ENCODE results near the gene ITCH. TPM values are rescaled to one million over a fixed set of nuclear protein-coding genes. Genes with fewer than 3 reads are reported as not detected.
A peak's percentile ranks its signal among the peaks of the same experiment; 100 is the strongest.
"Not testable (repeated sequence)": the region's sequence is repeated elsewhere in the genome, so short reads cannot be mapped to it uniquely, and the experiment has no call there.

The ITCH gene
- total RNA-seq, 2 donors from 2014 or later = 44.4 to 53.4 TPM

DNA sequence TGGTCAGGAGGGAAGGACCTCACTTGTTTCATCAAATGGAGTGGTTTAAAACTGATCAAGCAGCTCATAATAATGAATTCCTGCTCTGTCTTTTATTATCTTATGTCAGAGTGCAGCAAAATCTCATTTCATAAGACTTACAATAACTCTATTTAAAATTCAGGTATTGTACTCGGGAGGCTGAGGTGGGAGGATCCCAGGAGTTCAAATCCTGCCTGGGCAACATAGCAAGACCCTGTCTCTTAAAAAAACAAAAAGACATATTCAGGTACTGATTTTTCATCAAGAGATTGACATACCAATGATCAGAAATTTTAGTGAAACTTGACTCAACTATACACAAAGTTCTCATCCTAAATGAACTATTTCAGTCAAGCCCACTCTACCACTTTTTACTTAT is 147.5 kb downstream of the ITCH start:
- Mint-ChIP-seq H3K4me1 (peaks cover 25% of the 10 kb centered on the region), H3K36me3 (ENCODE audit: low read depth) (peaks cover 2% of the 10 kb centered on the region), H3K27me3 (no peaks in the 10 kb centered on the region), H3K4me3 (no peak overlapping the region), H3K27ac (no peak overlapping the region)
- no peak for ATAC-seq
- DNase-seq = no peak
- no peaks in the 10 kb centered on the region for H3K9me3 ChIP-seq (ENCODE audit: control insufficient read depth, low read length, poor library complexity, severe bottlenecking)

DNA sequence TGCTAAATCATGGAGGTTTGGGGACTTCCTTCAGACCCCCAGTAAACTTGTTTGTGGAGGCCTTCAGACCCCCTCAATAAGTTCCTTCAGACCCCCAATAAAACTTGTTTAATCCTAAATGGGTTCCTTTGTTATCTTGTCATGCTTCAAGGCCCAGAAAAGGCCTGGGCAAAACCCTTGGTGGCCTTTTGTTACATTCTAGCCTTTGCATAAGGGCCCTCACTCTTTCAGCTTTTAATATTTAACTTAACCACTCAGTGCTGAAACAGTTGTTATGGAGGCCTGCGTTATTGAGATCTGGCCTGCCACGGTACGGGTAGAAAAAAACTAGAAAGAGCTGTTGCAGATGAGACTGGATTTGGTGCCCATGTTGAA is 148.8 kb downstream of the ITCH start:
- Mint-ChIP-seq H3K27me3 (no peaks in the 10 kb centered on the region), H3K4me3 (no peak overlapping the region), H3K27ac (peak overlapping the region; percentile 83), H3K4me1 (peaks cover 29% of the 10 kb centered on the region), H3K36me3 (ENCODE audit: low read depth) (peaks cover 5% of the 10 kb centered on the region)
- no peak for DNase-seq
- no peaks in the 10 kb centered on the region for H3K9me3 ChIP-seq (ENCODE audit: control insufficient read depth, low read length, poor library complexity, severe bottlenecking)
- ATAC-seq = no peak

DNA sequence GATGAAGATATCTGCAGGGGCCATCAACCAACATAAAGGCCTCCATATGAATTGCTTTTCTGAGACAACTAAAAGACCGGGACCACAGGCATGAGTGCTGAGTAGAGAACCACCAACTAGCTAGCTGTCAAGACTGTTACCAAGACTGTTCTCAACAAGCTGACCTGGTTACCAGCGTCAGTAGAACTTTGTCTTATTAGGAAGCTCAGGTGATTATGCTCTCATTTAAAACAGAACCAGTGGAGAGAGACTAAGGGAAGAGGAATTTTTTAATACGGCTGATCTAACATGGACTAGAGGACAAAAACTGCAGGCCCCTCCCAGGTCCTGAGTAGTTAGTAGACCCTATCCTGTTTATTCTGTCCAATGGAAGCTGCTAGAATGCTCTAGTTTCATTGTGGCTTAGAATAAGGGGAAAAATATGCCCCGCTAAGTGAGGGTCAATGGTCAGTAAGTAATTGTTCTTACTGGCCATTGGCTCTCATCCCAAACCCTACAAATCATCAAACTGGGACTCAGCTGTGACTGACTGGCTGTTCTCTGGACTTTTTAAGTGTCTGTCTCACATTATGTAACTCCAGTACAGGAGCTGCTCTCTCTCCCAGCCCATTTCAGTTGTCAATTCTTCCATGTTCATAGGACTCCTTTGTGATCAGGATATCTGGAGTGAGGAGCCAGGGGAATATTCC is 149.3 kb downstream of the ITCH start:
- H3K9me3 ChIP-seq (ENCODE audit: control insufficient read depth, low read length, poor library complexity, severe bottlenecking) = no peaks in the 10 kb centered on the region
- peak overlapping the region; percentile 83 for H3K27ac Mint-ChIP-seq
- ATAC-seq (no peak), DNase-seq (no peak)
- peaks cover 5% of the 10 kb centered on the region for H3K36me3 Mint-ChIP-seq (ENCODE audit: low read depth)
- no peak overlapping the region for H3K4me3 Mint-ChIP-seq
- H3K4me1 Mint-ChIP-seq = peaks cover 29% of the 10 kb centered on the region
- no peaks in the 10 kb centered on the region for H3K27me3 Mint-ChIP-seq

DNA sequence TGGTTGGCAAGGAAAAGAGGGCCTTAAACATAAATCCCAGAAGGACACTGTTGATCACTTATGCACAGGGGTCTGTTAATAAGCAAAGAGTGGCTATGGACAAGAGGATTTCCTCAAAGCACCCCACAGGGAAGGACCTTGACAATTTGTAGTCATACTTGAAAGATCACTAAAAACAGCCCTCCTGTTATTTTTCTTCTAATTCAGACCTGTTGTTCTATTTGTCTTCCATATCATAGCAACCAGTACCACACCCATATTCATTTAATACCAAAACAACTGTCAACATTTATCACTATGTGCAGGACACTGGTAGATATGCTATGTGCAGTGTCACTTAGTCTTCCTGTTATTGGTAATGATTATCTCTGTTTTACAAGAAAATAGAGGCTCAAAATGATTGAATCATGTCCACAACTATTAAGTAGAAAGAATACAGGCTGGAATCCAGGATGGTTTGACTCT is 149.9 kb downstream of the ITCH start:
- no peak for DNase-seq
- H3K4me3 Mint-ChIP-seq = no peak overlapping the region
- peak overlapping the region; percentile 83 for H3K27ac Mint-ChIP-seq
- H3K9me3 ChIP-seq (ENCODE audit: control insufficient read depth, low read length, poor library complexity, severe bottlenecking) = no peaks in the 10 kb centered on the region
- H3K36me3 Mint-ChIP-seq (ENCODE audit: low read depth) = peaks cover 5% of the 10 kb centered on the region
- peaks cover 32% of the 10 kb centered on the region for H3K4me1 Mint-ChIP-seq
- no peak for ATAC-seq
- H3K27me3 Mint-ChIP-seq = no peaks in the 10 kb centered on the region

DNA sequence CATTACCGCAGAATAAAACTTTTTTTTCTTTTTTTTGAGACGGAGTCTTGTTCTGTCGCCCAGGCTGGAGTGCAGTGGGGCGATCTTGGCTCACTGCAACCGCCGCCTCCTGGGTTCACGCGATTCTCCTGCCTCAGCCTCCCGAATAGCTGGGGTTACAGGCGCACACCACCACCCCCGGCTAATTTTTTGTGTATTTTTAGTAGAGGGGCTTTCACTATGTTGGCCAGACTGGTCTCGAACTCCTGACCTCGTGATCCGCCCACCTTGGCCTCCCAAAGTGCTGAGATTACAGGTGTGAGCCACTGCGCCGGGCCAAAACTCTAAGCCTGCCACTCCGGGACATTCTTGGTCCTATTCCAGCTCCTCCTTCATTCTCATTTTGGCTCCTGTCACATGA is 151.0 kb downstream of the ITCH start:
- H3K9me3 ChIP-seq (ENCODE audit: control insufficient read depth, low read length, poor library complexity, severe bottlenecking); H3K27ac Mint-ChIP-seq; H3K4me3 Mint-ChIP-seq; DNase-seq; H3K36me3 Mint-ChIP-seq (ENCODE audit: low read depth); H3K27me3 Mint-ChIP-seq; ATAC-seq: not testable (repeated sequence)
- peaks cover 40% of the 10 kb centered on the region for H3K4me1 Mint-ChIP-seq

DNA sequence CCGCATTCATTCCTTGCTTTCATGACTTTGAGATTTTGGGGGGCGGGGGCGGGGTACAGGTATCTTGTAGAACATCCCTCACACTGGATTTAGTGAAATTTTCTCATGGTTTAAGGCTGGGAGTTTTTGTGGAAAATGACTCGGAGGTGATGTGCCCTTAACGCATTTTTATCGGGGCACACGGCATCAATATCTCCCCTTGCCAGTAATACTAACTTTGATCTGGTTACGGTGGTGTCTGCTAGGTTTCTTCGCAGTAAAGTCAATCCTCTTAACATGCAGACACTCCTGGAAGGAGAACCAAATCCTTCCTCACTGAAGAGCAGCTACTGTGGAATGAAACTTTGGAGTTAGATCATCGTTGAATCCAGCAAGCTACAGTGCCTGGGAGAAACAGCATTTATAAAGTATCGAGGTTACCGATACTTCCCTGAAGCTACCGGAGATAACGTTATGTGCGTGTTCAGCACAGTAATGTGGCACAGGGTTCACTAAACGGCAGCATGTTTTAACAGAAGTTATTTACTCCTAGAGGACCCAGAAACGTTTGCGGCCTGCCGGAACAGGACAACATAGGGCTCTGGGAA is 151.9 kb downstream of the ITCH start:
- ATAC-seq = peak; percentile 30
- peaks cover 40% of the 10 kb centered on the region for H3K4me1 Mint-ChIP-seq

DNA sequence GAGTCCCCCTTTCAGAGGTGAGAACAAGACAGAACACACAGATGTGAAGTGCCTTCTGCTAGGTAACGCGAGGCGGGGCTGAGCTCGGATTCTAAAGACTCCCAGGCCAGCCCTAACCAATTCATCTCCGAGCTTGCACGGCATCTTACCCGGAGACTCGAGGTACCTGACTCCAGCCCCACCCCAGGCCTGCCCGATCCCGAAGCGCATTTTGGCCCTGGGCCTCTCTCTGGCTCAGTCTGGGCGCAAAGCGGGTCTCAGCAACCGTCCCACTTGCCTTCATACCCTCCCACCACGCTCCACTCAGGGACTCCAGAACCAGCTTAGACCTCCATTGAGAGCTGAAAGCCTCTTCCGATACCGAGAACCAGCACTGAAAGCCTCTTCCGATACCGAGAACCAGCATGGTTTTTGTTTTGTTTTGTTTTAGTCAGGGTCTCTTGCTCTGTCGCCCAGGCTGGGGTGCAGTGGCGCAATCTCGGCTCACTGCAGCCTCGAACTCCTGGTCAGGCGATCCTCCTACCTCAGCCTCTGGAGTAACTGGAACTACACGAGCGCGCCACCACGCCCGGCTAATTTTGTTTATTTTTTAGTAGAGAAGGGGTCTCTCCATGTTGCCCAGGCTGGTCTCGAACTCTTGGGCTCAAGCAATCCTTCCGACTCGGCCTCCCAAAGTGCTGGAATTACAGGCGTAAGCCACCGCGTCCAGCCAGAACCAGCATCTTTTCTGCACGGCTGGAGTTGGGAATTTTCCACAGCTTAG is 152.6 kb downstream of the ITCH start:
- DNase-seq = peak; percentile 57 to 62 (median 59)
- H3K9me3 ChIP-seq (ENCODE audit: control insufficient read depth, low read length, poor library complexity, severe bottlenecking) = no peaks in the 10 kb centered on the region
- Mint-ChIP-seq H3K36me3 (ENCODE audit: low read depth) (peaks cover 4% of the 10 kb centered on the region), H3K27ac (peak overlapping the region; percentile 99), H3K27me3 (no peaks in the 10 kb centered on the region), H3K4me3 (peak overlapping the region; percentile 99), H3K4me1 (peaks cover 43% of the 10 kb centered on the region)
- ATAC-seq = peak; percentile 80

More for the DNA sequence above, 151.9 kb downstream of the ITCH start:
- H3K36me3 Mint-ChIP-seq (ENCODE audit: low read depth) = peaks cover 4% of the 10 kb centered on the region
- no peaks in the 10 kb centered on the region for H3K27me3 Mint-ChIP-seq
- H3K27ac Mint-ChIP-seq = peak overlapping the region; percentile 99
- no peaks in the 10 kb centered on the region for H3K9me3 ChIP-seq (ENCODE audit: control insufficient read depth, low read length, poor library complexity, severe bottlenecking)
- peak overlapping the region; percentile 99 for H3K4me3 Mint-ChIP-seq
- no peak for DNase-seq

DNA sequence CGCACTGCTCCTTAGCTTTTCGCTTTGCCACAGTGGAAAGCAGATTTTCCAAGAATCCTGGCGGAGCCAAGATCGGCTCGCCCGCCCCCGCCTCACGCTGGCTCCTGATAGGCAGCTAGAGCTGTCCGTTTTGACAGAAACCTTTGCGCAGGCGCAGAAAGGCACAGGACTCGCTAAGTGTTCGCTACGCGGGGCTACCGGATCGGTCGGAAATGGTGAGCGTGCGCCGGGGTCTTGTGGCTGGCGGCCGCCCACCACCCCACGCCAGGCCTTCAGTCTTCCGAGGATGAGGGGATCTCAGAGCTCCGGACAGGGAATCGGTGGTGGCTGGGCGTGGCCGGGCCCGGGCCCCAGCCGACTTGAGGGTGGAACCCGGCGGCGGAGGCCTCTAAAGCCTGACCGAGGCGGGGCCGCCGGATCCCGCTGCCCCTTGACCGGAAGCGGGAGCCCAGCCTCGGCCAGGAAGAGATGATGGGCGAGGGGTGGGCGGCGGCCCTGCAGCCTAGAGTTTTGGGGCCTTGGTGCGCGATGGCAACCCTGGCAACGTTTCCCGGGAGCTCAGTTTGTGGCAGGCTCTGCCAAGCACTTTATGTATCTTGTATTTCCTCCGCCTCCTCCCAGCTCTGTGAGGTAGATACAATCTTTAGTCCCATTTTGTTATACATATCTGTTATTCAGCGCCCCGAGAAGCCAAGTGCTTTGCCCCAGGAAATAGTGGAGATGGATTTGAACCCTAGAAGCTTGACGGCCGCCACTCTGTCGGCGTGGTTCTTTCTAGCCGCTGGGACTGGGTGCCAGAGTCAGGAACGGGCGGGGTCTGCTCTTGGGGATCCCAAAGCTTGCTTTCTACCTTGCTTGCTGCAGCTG is 153.4 kb downstream of the ITCH start, which contains the start of gene DYNLRB1:
Gene DYNLRB1, plus strand, starts transcription at position 176 of the 867 bp plus-strand sequence. Its CDS starts 37 bp downstream, at position 213.
- peak; percentile 86 to 94 (median 89) for DNase-seq
- Mint-ChIP-seq H3K4me1 (peaks cover 45% of the 10 kb centered on the region), H3K4me3 (peak within 1 kb of the TSS; percentile 99), H3K27me3 (no peaks in the 10 kb centered on the region), H3K27ac (peak within 1 kb of the TSS; percentile 99), H3K36me3 (ENCODE audit: low read depth) (peaks cover 4% of the 10 kb centered on the region)
- ATAC-seq = peak; percentile 81
- no peaks in the 10 kb centered on the region for H3K9me3 ChIP-seq (ENCODE audit: control insufficient read depth, low read length, poor library complexity, severe bottlenecking)

DNA sequence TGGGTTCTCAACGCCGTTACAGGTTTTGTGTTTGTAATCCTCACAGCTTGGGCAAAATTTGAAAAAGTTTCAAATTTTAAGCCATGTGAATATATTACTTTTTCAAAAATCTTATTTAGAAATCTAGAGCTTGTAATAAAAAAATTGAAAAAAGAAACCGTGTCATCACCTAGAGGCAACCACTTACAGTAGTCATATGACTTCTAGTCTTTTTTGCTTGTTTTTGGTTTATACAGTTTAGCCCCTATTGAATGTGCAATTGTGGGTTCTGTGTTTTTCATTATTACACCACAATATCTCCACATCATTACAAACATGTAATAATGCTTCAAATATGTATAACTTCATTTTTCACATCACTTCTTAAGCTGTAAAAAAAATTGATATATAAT is 154.0 kb downstream of the ITCH start:
- peaks cover 47% of the 10 kb centered on the region for H3K4me1 Mint-ChIP-seq
- no peak for ATAC-seq
- H3K36me3 Mint-ChIP-seq (ENCODE audit: low read depth) = peaks cover 4% of the 10 kb centered on the region
- peak overlapping the region; percentile 99 for H3K4me3 Mint-ChIP-seq
- H3K9me3 ChIP-seq (ENCODE audit: control insufficient read depth, low read length, poor library complexity, severe bottlenecking) = no peaks in the 10 kb centered on the region
- no peaks in the 10 kb centered on the region for H3K27me3 Mint-ChIP-seq
- DNase-seq = no peak
- H3K27ac Mint-ChIP-seq = peak overlapping the region; percentile 99

DNA sequence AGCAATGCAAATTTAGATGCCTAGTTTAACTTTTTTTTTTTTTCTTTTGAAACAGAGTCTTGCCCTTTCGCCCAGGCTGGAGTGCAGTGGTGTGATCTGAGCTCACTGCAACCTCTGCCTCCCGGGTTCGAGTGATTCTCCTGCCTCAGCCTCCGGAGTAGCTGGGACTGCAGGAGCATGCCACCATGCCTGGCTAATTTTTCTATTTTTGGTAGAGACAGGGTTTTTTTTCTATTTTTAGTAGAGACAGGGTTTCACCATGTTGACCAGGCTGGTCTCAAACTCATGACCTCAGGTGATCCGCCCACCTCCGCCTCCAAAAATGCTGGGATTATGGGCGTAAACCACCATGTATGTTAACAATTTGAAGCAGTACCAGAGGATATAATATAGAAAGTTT is 155.8 kb downstream of the ITCH start:
- not testable (repeated sequence) for H3K27me3 Mint-ChIP-seq; DNase-seq; H3K9me3 ChIP-seq (ENCODE audit: control insufficient read depth, low read length, poor library complexity, severe bottlenecking); H3K4me3 Mint-ChIP-seq; ATAC-seq; H3K36me3 Mint-ChIP-seq (ENCODE audit: low read depth)
- H3K27ac Mint-ChIP-seq = peak overlapping the region; percentile 99
- H3K4me1 Mint-ChIP-seq = peaks cover 41% of the 10 kb centered on the region

DNA sequence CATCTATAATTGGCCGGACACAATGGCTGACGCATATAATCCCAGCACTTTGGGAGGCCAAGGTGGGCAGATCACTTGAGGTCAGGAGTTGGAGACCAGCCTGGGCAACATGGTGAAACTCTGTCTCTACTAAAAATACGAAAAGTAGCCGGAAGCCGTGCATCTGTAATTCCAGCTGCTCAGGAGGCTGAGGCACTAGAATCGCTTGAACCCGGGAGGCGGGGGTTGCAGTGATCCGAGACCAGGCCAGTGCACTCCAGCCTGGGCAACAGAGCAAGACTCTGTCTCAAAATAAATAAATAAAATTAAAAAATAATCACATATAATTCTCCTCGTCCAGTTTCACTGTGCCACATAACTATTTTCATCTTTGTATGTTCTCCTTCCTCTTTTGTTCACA is 156.8 kb downstream of the ITCH start:
- not testable (repeated sequence) for H3K4me3 Mint-ChIP-seq; H3K36me3 Mint-ChIP-seq (ENCODE audit: low read depth); ATAC-seq; H3K27me3 Mint-ChIP-seq; DNase-seq; H3K27ac Mint-ChIP-seq; H3K9me3 ChIP-seq (ENCODE audit: control insufficient read depth, low read length, poor library complexity, severe bottlenecking)
- H3K4me1 Mint-ChIP-seq = peaks cover 34% of the 10 kb centered on the region

DNA sequence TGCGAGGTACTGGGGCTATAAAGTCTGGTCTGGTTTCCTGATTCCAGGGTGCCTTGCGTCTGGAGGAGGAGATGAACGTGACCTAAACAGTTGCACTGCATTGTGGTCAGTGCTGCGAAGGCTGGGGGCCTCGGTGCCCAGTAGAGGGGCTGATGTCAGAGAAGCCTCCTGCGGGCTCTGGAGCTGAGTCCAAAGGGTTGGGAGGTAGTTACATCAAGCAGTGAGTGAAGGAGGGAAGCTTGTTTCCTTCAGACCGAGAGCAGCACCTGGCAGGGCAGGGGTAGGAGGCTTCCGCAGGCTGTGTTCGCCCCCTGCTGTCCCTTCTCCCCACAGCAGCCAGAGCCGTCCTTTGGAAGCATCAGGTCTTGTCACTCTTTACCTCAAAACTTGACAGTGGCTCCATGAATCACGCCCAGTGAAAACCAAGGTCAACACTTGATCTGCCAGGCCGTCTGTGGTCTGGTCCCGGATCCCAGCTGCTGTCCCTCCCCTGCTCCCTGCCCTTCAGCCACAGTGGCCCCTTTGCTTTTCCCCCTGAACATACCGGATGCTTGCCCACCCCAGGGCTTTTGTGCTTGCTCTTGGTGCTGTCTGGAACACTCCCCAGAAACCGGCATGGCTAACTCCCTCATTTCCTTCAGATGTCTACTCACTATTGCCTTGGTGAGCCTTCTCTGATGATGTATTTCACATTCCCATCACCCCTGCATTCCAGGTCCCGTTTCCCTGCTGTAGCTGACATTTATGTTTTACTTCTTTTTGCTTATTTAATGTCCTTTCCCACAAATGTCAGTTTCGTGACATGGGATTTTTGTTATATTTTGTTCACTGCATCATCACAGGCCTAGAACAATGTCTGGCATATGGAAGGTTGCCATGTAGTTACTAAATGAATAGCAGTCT is 160.1 kb downstream of the ITCH start:
- ATAC-seq = peak; percentile 74
- peak overlapping the region; percentile 3 for H3K4me3 Mint-ChIP-seq
- DNase-seq = peak in 2 of 3 donors; percentile 22 to 36
- peaks cover 31% of the 10 kb centered on the region for H3K4me1 Mint-ChIP-seq
- peak overlapping the region; percentile 45 for H3K27ac Mint-ChIP-seq
- no peaks in the 10 kb centered on the region for H3K27me3 Mint-ChIP-seq
- H3K9me3 ChIP-seq (ENCODE audit: control insufficient read depth, low read length, poor library complexity, severe bottlenecking) = no peaks in the 10 kb centered on the region
- no peaks in the 10 kb centered on the region for H3K36me3 Mint-ChIP-seq (ENCODE audit: low read depth)

All from T-helper 17 cell (primary cell).